Ovary (tissue), 9 donors: ENCODE measurements around the gene TICAM1. TPM values are rescaled to one million over a fixed set of nuclear protein-coding genes. Genes with fewer than 3 reads are reported as not detected.
A peak's percentile ranks its signal among the peaks of the same experiment; 100 is the strongest.
"Not testable (repeated sequence)": the region's sequence is repeated elsewhere in the genome, so short reads cannot be mapped to it uniquely, and the experiment has no call there.

Experiments used
- DNase-seq, 5 donors: peaks; one replicate each; pipeline ENCODE4 v3.0.0-alpha.2; 2019 to 2020
- H3K27ac ChIP-seq, 2 donors: fragments of 200-600 bp; one replicate each; pipeline versions ENCODE4 v1.5.1 to v1.8.0; 2019 to 2022
- H3K27me3 ChIP-seq: fragments of 200-600 bp; one replicate; pipeline ENCODE4 v1.8.0; 2022
- H3K36me3 ChIP-seq: fragments of 200-600 bp; sonication (generic); one replicate; pipeline ENCODE4 v1.5.1; 2019
- H3K4me1 ChIP-seq: one replicate; pipeline ENCODE4 v1.8.1; 2013; ENCODE audit warnings: mild to moderate bottlenecking, moderate library complexity; ENCODE audit not compliant: insufficient read depth
- H3K4me3 ChIP-seq: fragments of 200-600 bp; sonication (generic); one replicate; pipeline ENCODE4 v1.5.1; 2017
- H3K9me3 ChIP-seq, 2 donors: fragments of 200-600 bp in 1 of 2; sonication (generic) in 1 of 2; one replicate each; pipeline versions ENCODE4 v1.5.1 to v1.8.1; 2013 to 2019; ENCODE audit warnings: mild to moderate bottlenecking in 1 of 2, moderate library complexity in 1 of 2
- CTCF ChIP-seq, 3 donors: fragments of 450-650 bp in 2 of 3; fragments of 200-600 bp in 1 of 3; IDR thresholded peaks; one replicate each; pipeline versions ENCODE4 v1.5.1 to v1.8.0; 2016 to 2022; ENCODE audit warnings: antibody characterized with exemption in 3 of 3, mild to moderate bottlenecking in 1 of 3
- EP300 ChIP-seq: sonication (generic); formaldehyde crosslinking; IDR thresholded peaks from one replicate; pipeline ENCODE4 v1.6.1; 2017; ENCODE audit warnings: antibody characterized with exemption
- POLR2A ChIP-seq: fragments of 450-650 bp; IDR thresholded peaks from one replicate; pipeline ENCODE4 v1.6.1; 2017; ENCODE audit warnings: antibody characterized with exemption, mild to moderate bottlenecking, moderate library complexity
- WGBS, 3 donors: extraction: QIAGEN DNeasy Blood & Tissue Kit in 1 of 3; methylation state at CpG; one replicate each; pipeline versions ENCODE4 v1.1.5 to v1.1.7; 2013 to 2017; 5-methylcytosine and 5-hydroxymethylcytosine counted together
- intact Hi-C, 4 donors: fragments of 100-400 bp; cut with DNase I; formaldehyde crosslinking; loops; one replicate each; pipeline versions ENCODE4 v1.11.0 to v1.15.1; 2022 to 2023
- polyA plus RNA-seq, 2 donors: library from polyadenylated mRNA; stranded (reverse); fragments of 200-250 nt in 1 of 2; fragments of 350-450 nt in 1 of 2; fragmentation: Illumina TruSeq in 1 of 2; extraction: RNeasy Lipid Tissue Mini Kit (QIAGEN cat#74804) in 1 of 2; gene quantifications; one replicate each; pipeline ENCODE4 v1.2.3, GENCODE V29; 2013 to 2014
- total RNA-seq, 7 donors: library from RNA; depleted of rRNA in 2 of 7; stranded (reverse); fragments of >200 nt in 2 of 7; fragmentation: NEBNext Ultra II Directional in 3 of 7; extraction: Animal tissue kit (Norgen Biotek cat#: 25700) in 3 of 7; gene quantifications; one replicate each; pipeline versions ENCODE4 v1.1.0 to v1.2.4, GENCODE V29; 2016 to 2023
- donor health status: DM: no; HTN: no; CAD: no; lungs with moderate emphysema.
- donor health status: DM: no; HTN: no; CAD: no.
- donor health status: Bipolar disorder and iron deficiency.
- donor health status: DM: yes; HTN: yes; CAD: no.
- donor health status: DM: no; HTN: no; CAD: no.
- donor health status: DM: yes; HTN: yes; CAD: no.

The TICAM1 gene
- total and polyA plus RNA-seq, 9 donors, result 2.5 to 13.3 (median 8.8) TPM

DNA sequence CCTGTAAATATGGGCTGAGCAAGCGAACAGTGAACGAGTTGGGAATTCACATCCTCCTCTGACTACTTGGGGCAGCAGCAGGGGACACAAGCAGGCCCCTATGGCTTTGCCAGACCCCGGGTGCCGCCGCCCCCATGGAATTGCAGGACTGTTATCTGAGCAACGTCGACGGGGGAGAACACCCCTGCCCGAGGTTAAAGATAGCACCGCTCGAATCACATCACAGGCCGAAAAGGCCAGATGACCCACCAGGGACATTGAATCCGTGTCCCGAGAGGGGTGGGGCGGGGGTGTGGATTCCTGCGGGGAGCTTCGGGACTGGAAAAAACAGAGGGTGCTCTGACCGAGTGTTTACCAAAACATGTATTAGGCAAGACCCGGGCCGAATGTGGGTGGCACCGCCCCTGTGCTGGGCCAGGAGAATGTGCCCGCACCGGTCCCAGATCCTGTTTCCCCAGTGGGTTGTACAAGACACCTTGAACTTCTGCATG lies 30.9 kb downstream of the TICAM1 start:
- H3K4me3 ChIP-seq, result no peak overlapping the region
- DNase-seq, result no peak
- no peak for TF ChIP-seq POLR2A
- H3K27ac ChIP-seq, result no peak overlapping the region
- intact Hi-C loops, result no loop called here
- WGBS, 3 donors, result 41 to 69% (median 45%) methylated on average over 23 of the region's 23 CpGs
- H3K4me1 ChIP-seq, result no peaks in the 10 kb centered on the region
- H3K27me3 ChIP-seq, result no peaks in the 10 kb centered on the region
- H3K9me3 ChIP-seq, result no peaks in the 10 kb centered on the region
- H3K36me3 ChIP-seq, result no peaks in the 10 kb centered on the region

- Histone ChIP-seq H3K36me3 (no peaks in the 10 kb centered on the region), H3K4me1 (peaks cover 2% of the 10 kb centered on the region), H3K9me3 (no peaks in the 10 kb centered on the region), H3K27me3 (no peaks in the 10 kb centered on the region), H3K27ac (no peak overlapping the region), H3K4me3 (no peak overlapping the region)
- WGBS, 3 donors, result 82 to 90% (median 83%) methylated on average over 9 of the region's 9 CpGs
- intact Hi-C loops, result no loop called here
- DNase-seq, result no peak
- TF ChIP-seq EP300 (no peak), CTCF (IDR thresholded peaks at IDR 0.05) (no peak), POLR2A (no peak)
Measured at GRCh38 chr19:4795400-4795799, 36.1 kb downstream of the TICAM1 start.

- Histone ChIP-seq H3K27ac (no peak overlapping the region), H3K27me3 (no peaks in the 10 kb centered on the region), H3K4me1 (peaks cover 2% of the 10 kb centered on the region), H3K36me3 (no peaks in the 10 kb centered on the region), H3K4me3 (no peak overlapping the region), H3K9me3 (no peaks in the 10 kb centered on the region)
- intact Hi-C loops, result loop anchor here in 2 of 4 donors (5.0 kb wide), 1 partner anchor 63 kb away; no protein-coding TSS in a partner anchor
- no peak for TF ChIP-seq POLR2A
- no peak for TF ChIP-seq CTCF (IDR thresholded peaks at IDR 0.05)
- no peak for TF ChIP-seq EP300
- WGBS, 3 donors, result 80 to 83% (median 82%) methylated on average over 10 to 11 of the region's 11 CpGs
- no peak for DNase-seq
Measured at GRCh38 chr19:4794971-4795370, 36.5 kb downstream of the TICAM1 start.

DNA sequence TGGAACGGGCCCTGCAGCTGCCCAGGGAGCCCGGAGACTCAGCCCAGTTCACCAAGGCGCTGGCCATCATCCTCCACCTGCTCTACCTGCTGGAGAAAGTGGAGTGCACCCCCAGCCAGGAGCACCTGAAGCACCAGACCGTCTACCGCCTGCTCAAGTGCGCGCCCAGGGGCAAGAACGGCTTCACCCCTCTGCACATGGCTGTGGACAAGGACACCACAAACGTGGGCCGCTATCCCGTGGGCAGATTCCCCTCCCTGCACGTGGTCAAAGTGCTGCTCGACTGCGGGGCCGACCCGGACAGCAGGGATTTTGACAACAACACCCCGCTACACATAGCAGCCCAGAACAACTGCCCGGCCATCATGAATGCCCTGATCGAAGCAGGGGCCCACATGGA lies 38.2 kb downstream of the TICAM1 start:
- not testable (repeated sequence) for H3K36me3 ChIP-seq, H3K9me3 ChIP-seq, H3K27me3 ChIP-seq, H3K4me1 ChIP-seq, H3K27ac ChIP-seq, H3K4me3 ChIP-seq
- DNase-seq, result peak in 1 of 5 donors; percentile 36
- WGBS, 3 donors, result 71 to 93% (median 78%) methylated on average over 3 to 19 of the region's 19 CpGs
- intact Hi-C loops, result loop anchor here in 2 of 4 donors (5.0 kb wide), 1 partner anchor 61 kb away; no protein-coding TSS in a partner anchor

- intact Hi-C loops, result loop anchor here in 2 of 4 donors (5.0 kb wide), 1 partner anchor 61 kb away; no protein-coding TSS in a partner anchor
Measured at GRCh38 chr19:4792866-4793195, 38.7 kb downstream of the TICAM1 start.

DNA sequence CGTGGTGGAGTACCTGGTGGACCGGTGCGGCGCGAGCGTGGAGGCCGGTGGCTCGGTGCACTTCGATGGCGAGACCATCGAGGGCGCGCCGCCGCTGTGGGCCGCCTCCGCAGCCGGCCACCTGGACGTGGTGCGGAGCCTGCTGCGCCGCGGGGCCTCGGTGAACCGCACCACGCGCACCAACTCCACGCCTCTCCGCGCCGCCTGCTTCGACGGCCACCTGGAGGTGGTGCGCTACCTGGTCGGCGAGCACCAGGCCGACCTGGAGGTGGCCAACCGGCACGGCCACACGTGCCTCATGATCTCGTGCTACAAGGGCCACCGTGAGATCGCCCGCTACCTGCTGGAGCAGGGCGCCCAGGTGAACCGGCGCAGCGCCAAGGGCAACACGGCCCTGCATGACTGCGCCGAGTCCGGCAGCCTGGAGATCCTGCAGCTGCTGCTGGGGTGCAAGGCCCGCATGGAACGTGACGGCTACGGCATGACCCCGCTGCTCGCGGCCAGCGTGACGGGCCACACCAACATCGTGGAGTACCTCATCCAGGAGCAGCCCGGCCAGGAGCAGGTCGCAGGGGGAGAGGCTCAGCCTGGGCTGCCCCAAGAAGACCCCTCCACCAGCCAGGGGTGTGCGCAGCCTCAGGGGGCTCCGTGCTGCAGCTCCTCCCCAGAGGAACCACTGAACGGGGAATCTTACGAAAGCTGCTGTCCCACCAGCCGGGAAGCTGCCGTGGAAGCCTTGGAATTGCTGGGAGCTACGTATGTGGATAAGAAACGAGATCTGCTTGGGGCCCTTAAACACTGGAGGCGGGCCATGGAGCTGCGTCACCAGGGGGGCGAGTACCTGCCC lies 39.3 kb downstream of the TICAM1 start:
- not testable (repeated sequence) for H3K9me3 ChIP-seq, H3K4me1 ChIP-seq, H3K27me3 ChIP-seq, H3K36me3 ChIP-seq
- intact Hi-C loops, result loop anchor here in 2 of 4 donors (5.0 kb wide), 1 partner anchor 60 kb away; no protein-coding TSS in a partner anchor
- Histone ChIP-seq H3K4me3 (peak overlapping the region; percentile 98), H3K27ac (peak overlapping the region; percentile 53 to 65)
- DNase-seq, result peak in 3 of 5 donors; percentile 48 to 60 (median 58)
- 6 to 11% (median 7%) methylated on average over 52 to 75 of the region's 75 CpGs for whole genome bisulfite sequencing, 3 donors

More at GRCh38 chr19:4792866-4793195, 38.7 kb downstream of the TICAM1 start:
- WGBS, 3 donors, result 77 to 86% (median 78%) methylated on average over 23 to 24 of the region's 24 CpGs
- DNase-seq, result peak in 3 of 5 donors; percentile 44 to 55 (median 54)
- H3K36me3 ChIP-seq, H3K27ac ChIP-seq, H3K4me1 ChIP-seq, H3K27me3 ChIP-seq, H3K9me3 ChIP-seq: not testable (repeated sequence)
- peak overlapping the region; percentile 98 for H3K4me3 ChIP-seq
